Activated T-cell treated with anti-CD3 and anti-CD28 coated beads, Interleukin-2, amount 50 U/mL, for 1 hour (primary cell): ENCODE data around the gene ZNF236.
"Not testable (repeated sequence)": the region's sequence is repeated elsewhere in the genome, so short reads cannot be mapped to it uniquely, and the experiment has no call there.

ENCODE experiments used
- DNase-seq: peaks from one replicate; pipeline ENCODE4 v3.0.0-alpha.2; 2020

Gene ZNF236

GRCh38 chr18:76822506-76823160, at the start of gene ZNF236:
Gene ZNF236 (plus strand): TSS chr18:76822557. CDS start chr18:76822608, 51 bp downstream.
- DNase-seq: peak; percentile 77

- no peak for DNase-seq
Observed at GRCh38 chr18:76772665-76773064, 49.7 kb upstream of the ZNF236 start.

GRCh38 chr18:76777036-76777435, 45.3 kb upstream of the ZNF236 start:
- DNase-seq: not testable (repeated sequence)

- no peak for DNase-seq
Observed at GRCh38 chr18:76783786-76784484, 38.4 kb upstream of the ZNF236 start.

- no peak for DNase-seq
Observed at GRCh38 chr18:76785872-76786271, 36.5 kb upstream of the ZNF236 start.

- no peak for DNase-seq
Observed at GRCh38 chr18:76788571-76789317, 33.6 kb upstream of the ZNF236 start.

- DNase-seq: no peak
Observed at GRCh38 chr18:76791106-76791505, 31.3 kb upstream of the ZNF236 start.

GRCh38 chr18:76791642-76792041, 30.7 kb upstream of the ZNF236 start:
- DNase-seq: no peak

- DNase-seq: no peak
Observed at GRCh38 chr18:76794326-76794725, 28.0 kb upstream of the ZNF236 start.

- peak; percentile 62 for DNase-seq
Observed at GRCh38 chr18:76801567-76802505, 20.5 kb upstream of the ZNF236 start.

- DNase-seq: no peak
Observed at GRCh38 chr18:76803413-76803812, 18.9 kb upstream of the ZNF236 start.

- DNase-seq: peak; percentile 67
Observed at GRCh38 chr18:76803814-76804213, 18.5 kb upstream of the ZNF236 start.

GRCh38 chr18:76805221-76805620, 17.1 kb upstream of the ZNF236 start:
- DNase-seq: no peak

GRCh38 chr18:76806301-76806700, 16.1 kb upstream of the ZNF236 start:
- no peak for DNase-seq

- DNase-seq: no peak
Observed at GRCh38 chr18:76808561-76808960, 13.8 kb upstream of the ZNF236 start.

GRCh38 chr18:76811530-76811929, 10.8 kb upstream of the ZNF236 start:
- DNase-seq: not testable (repeated sequence)

GRCh38 chr18:76814256-76814655, 8.1 kb upstream of the ZNF236 start:
- no peak for DNase-seq

- DNase-seq: no peak
Observed at GRCh38 chr18:76816127-76816526, 6.2 kb upstream of the ZNF236 start.

GRCh38 chr18:76817888-76818611, 4.3 kb upstream of the ZNF236 start:
- DNase-seq: no peak

GRCh38 chr18:76819411-76820136, 2.8 kb upstream of the ZNF236 start:
- DNase-seq: no peak

- DNase-seq: peak; percentile 30
Observed at GRCh38 chr18:76821356-76821874, 942 bp upstream of the ZNF236 start.
